Islet of Langerhans (tissue), 1 donor: ENCODE measurements around the gene EBNA1BP2.
"Not testable (repeated sequence)": the region's sequence is repeated elsewhere in the genome, so short reads cannot be mapped to it uniquely, and the experiment has no call there.

Experiments used
- FAIRE-seq: peaks from one replicate; lab custom pipeline; 2011; peaks lifted over from hg19 to GRCh38; lab: Jason Lieb, UNC

Gene EBNA1BP2

GRCh38 chr1:43119928-43120586, 52.0 kb downstream of the EBNA1BP2 start:
- FAIRE-seq = not testable (repeated sequence)
